Stimulated activated CD4-positive, alpha-beta T cell treated with anti-CD3 and anti-CD28 coated beads, Interleukin-1b, Interleukin-23, amount 100 ng/mL, for 4 hours (primary cell): ENCODE measurements around the gene CEBPZOS.
"Not testable (repeated sequence)": the region's sequence is repeated elsewhere in the genome, so short reads cannot be mapped to it uniquely, and the experiment has no call there.

Experiments
- DNase-seq, 2 donors: peaks; one replicate each; pipeline ENCODE4 v3.0.0-alpha.2; 2020; ENCODE audit warnings: low read depth in 2 of 2

The CEBPZOS gene

GRCh38 chr2:37191253-37191652, 5.0 kb upstream of the CEBPZOS start:
- DNase-seq: no peak

- no peak for DNase-seq
These were observed 4.5 kb upstream of the CEBPZOS start for GRCh38 chr2:37191747-37192146.

GRCh38 chr2:37192551-37192950, 3.7 kb upstream of the CEBPZOS start:
- DNase-seq: no peak

GRCh38 chr2:37195862-37196319, 405 bp upstream of the CEBPZOS start:
- DNase-seq: not testable (repeated sequence)

- no peak for DNase-seq
These were observed 2.4 kb downstream of the CEBPZOS start for GRCh38 chr2:37198681-37199065.

GRCh38 chr2:37201208-37201607, 4.9 kb downstream of the CEBPZOS start:
- DNase-seq: no peak

GRCh38 chr2:37201766-37202165, 5.5 kb downstream of the CEBPZOS start:
- peak in 1 of 2 donors; percentile 25 for DNase-seq

GRCh38 chr2:37203708-37204107, 7.4 kb downstream of the CEBPZOS start:
- no peak for DNase-seq

- DNase-seq: not testable (repeated sequence)
These were observed 8.9 kb downstream of the CEBPZOS start for GRCh38 chr2:37205071-37205661.

GRCh38 chr2:37205689-37206341, 9.5 kb downstream of the CEBPZOS start:
- DNase-seq: no peak

GRCh38 chr2:37206760-37207159, 10.5 kb downstream of the CEBPZOS start:
- DNase-seq: not testable (repeated sequence)

GRCh38 chr2:37211212-37211611, 14.9 kb downstream of the CEBPZOS start:
- DNase-seq: no peak

- no peak for DNase-seq
These were observed 15.6 kb downstream of the CEBPZOS start for GRCh38 chr2:37211939-37212338.

GRCh38 chr2:37215250-37215649, 19.0 kb downstream of the CEBPZOS start:
- no peak for DNase-seq

- no peak for DNase-seq
These were observed 22.8 kb downstream of the CEBPZOS start for GRCh38 chr2:37219046-37219445.

GRCh38 chr2:37223131-37223530, 26.8 kb downstream of the CEBPZOS start:
- DNase-seq: no peak

- no peak for DNase-seq
These were observed 27.8 kb downstream of the CEBPZOS start for GRCh38 chr2:37224063-37224462.

GRCh38 chr2:37225129-37225528, 28.8 kb downstream of the CEBPZOS start:
- not testable (repeated sequence) for DNase-seq

- DNase-seq: no peak
These were observed 30.6 kb downstream of the CEBPZOS start for GRCh38 chr2:37226863-37227262.

GRCh38 chr2:37228788-37229187, 32.5 kb downstream of the CEBPZOS start:
- no peak for DNase-seq

GRCh38 chr2:37230581-37230980, 34.3 kb downstream of the CEBPZOS start:
- no peak for DNase-seq

- peak; percentile 75 to 76 for DNase-seq
These were observed 35.2 kb downstream of the CEBPZOS start, which contains the start of the genes CEBPZ and NDUFAF7 for GRCh38 chr2:37231241-37232130. TSS of gene CEBPZ (minus strand) at chr2:37231596. CDS start at chr2:37231567, 29 bp downstream. TSS of gene NDUFAF7 (plus strand) at chr2:37231658. CDS start at chr2:37231706, 48 bp downstream.
